ENCODE results near the gene ATP6V1A. TPM values are rescaled to one million over a fixed set of nuclear protein-coding genes. Genes with fewer than 3 reads are reported as not detected.

The ATP6V1A gene
- total RNA-seq, 1 experiment from 2014 or later = 43.8 TPM

DNA sequence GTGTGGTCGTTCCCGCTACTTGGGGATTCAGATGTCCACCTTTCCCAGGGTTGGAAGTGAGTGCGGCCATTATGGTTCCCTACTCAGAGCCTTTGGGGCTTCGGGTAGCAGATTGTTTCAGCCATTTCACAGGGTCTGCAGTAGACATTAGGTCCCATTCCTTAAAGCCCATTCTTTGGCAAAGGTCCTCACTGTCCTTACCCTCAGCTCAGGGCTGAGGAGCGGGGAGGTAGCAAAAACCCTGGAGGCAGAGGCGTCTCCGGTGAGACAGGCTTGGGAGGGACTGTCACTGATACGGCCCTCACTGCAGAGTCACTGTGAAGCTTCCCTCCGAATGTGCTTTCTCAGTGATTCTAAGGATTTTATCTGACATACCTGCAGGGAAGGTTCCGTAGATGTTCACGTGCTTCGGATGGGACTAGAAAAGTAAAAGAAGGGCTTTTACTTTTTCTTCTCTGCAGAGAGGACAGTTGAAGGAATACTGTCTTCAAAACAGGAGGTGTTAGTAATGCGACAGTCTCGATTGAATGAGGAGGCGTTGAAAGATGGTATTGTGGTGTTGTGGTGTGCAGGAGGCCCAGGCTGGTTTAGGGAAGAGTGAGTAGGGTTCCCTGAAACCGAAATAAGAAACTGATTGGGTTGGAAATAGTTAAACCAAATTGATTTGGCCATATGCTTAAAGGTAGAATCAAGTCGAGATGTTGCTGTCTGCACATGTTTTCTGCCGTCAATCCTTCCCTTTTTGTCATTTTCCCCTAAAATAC is 630 bp downstream of the ATP6V1A start:
- Histone ChIP-seq H2AFZ (ENCODE audit: low read length) (peak overlapping the region; percentile 85), H3K79me2 (ENCODE audit: low read length) (peaks cover 88% of the 10 kb centered on the region), H3K4me2 (ENCODE audit: low read length) (peak overlapping the region; percentile 82), H3K9ac (ENCODE audit: low read length) (peak overlapping the region; percentile 87), H3K4me1 (ENCODE audit: insufficient read depth, low read length) (peaks cover 40% of the 10 kb centered on the region), H3K36me3 (ENCODE audit: low read depth, low read length) (no peaks in the 10 kb centered on the region), H3K9me3 (ENCODE audit: low read length) (no peaks in the 10 kb centered on the region), H3K4me3 (ENCODE audit: low read length) (peak overlapping the region; percentile 96), H3K9me2 (replicated peaks; ENCODE audit: low read length) (no peaks in the 10 kb centered on the region), H3K27ac (ENCODE audit: low read length) (peak overlapping the region; percentile 9), H3F3A (ENCODE audit: low read length, unreplicated experiment) (no peaks in the 10 kb centered on the region), H4K20me1 (ENCODE audit: low read length) (peaks cover 25% of the 10 kb centered on the region), H3K27me3 (ENCODE audit: low read length) (no peaks in the 10 kb centered on the region)
- ChIA-PET POLR2A (ENCODE audit: unreplicated experiment) (interaction anchor here (0.6 to 0.7 kb wide), 2 partner anchors 13 to 233 kb away, joined by 3 read pairs; partner anchors contain the start of gene SPICE1), CTCF (no interaction called here)
- intact Hi-C loops (cut with micrococcal nuclease) = loop anchor here (5.0 to 10.0 kb wide), 2 partner anchors 193 to 310 kb away; partner anchors contain the start of genes CCDC191 and QTRT2
- DNase-seq = peak; percentile 27
- peak; percentile 3; the same call in 1 of the 2 replicates for ATAC-seq
- TSS peak; percentile 66 for BruUV-seq (replicated peaks)
- TF ChIP-seq, protein P1, sequence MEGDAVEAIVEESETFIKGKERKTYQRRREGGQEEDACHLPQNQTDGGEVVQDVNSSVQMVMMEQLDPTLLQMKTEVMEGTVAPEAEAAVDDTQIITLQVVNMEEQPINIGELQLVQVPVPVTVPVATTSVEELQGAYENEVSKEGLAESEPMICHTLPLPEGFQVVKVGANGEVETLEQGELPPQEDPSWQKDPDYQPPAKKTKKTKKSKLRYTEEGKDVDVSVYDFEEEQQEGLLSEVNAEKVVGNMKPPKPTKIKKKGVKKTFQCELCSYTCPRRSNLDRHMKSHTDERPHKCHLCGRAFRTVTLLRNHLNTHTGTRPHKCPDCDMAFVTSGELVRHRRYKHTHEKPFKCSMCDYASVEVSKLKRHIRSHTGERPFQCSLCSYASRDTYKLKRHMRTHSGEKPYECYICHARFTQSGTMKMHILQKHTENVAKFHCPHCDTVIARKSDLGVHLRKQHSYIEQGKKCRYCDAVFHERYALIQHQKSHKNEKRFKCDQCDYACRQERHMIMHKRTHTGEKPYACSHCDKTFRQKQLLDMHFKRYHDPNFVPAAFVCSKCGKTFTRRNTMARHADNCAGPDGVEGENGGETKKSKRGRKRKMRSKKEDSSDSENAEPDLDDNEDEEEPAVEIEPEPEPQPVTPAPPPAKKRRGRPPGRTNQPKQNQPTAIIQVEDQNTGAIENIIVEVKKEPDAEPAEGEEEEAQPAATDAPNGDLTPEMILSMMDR (conservative IDR thresholded peaks at IDR 0.05; ENCODE audit: low read depth, low read length) = no peak
- TF ChIP-seq EZH2 (IDR thresholded peaks at IDR 0.05; ENCODE audit: low read length, unreplicated experiment) (no peak), EZH2phosphoT487 (IDR thresholded peaks at IDR 0.05; ENCODE audit: borderline replicate concordance, low read length) (no peak)

DNA sequence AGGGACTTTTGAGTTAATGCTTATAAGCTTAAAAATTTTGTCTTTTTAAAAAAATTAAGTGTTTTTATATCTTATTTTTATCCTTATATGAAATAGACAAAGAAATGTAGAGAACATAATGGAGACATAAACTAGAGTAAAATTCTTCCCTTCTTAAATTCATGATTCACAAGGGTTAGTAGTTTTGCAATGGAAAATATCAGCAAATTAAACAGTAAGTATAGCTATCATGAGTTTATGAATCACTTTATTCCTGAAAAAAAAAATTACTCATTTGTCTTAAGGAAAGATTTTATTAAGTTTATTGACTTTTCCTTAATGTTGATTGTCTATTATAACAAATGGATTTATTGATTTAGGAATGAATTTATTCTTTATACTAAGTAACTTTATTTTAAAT is 4.3 kb downstream of the ATP6V1A start:
- intact Hi-C loops (cut with micrococcal nuclease) = no loop called here
- no peaks in the 10 kb centered on the region for H3F3A ChIP-seq (ENCODE audit: low read length, unreplicated experiment)
- TF ChIP-seq EZH2phosphoT487 (IDR thresholded peaks at IDR 0.05; ENCODE audit: borderline replicate concordance, low read length) (no peak), EZH2 (IDR thresholded peaks at IDR 0.05; ENCODE audit: low read length, unreplicated experiment) (no peak)
- TF ChIP-seq, protein P1 (conservative IDR thresholded peaks at IDR 0.05; ENCODE audit: low read depth, low read length) = no peak
- ChIA-PET CTCF (no interaction called here), POLR2A (ENCODE audit: unreplicated experiment) (no interaction called here)
- H3K27me3 ChIP-seq (ENCODE audit: low read length) = no peaks in the 10 kb centered on the region
- no peaks in the 10 kb centered on the region for H3K36me3 ChIP-seq (ENCODE audit: low read depth, low read length)
- no peak for ATAC-seq
- no peak overlapping the region for H2AFZ ChIP-seq (ENCODE audit: low read length)
- peaks cover 73% of the 10 kb centered on the region for H3K79me2 ChIP-seq (ENCODE audit: low read length)
- DNase-seq = no peak
- peaks cover 21% of the 10 kb centered on the region for H3K4me1 ChIP-seq (ENCODE audit: insufficient read depth, low read length)
- no peaks in the 10 kb centered on the region for H3K9me3 ChIP-seq (ENCODE audit: low read length)
- H4K20me1 ChIP-seq (ENCODE audit: low read length) = no peaks in the 10 kb centered on the region
- H3K4me2 ChIP-seq (ENCODE audit: low read length) = no peak overlapping the region
- H3K4me3 ChIP-seq (ENCODE audit: low read length) = no peak overlapping the region
- H3K27ac ChIP-seq (ENCODE audit: low read length) = no peak overlapping the region
- no peaks in the 10 kb centered on the region for H3K9me2 ChIP-seq (replicated peaks; ENCODE audit: low read length)
- no TSS peak for BruUV-seq (replicated peaks)
- no peak overlapping the region for H3K9ac ChIP-seq (ENCODE audit: low read length)

DNA sequence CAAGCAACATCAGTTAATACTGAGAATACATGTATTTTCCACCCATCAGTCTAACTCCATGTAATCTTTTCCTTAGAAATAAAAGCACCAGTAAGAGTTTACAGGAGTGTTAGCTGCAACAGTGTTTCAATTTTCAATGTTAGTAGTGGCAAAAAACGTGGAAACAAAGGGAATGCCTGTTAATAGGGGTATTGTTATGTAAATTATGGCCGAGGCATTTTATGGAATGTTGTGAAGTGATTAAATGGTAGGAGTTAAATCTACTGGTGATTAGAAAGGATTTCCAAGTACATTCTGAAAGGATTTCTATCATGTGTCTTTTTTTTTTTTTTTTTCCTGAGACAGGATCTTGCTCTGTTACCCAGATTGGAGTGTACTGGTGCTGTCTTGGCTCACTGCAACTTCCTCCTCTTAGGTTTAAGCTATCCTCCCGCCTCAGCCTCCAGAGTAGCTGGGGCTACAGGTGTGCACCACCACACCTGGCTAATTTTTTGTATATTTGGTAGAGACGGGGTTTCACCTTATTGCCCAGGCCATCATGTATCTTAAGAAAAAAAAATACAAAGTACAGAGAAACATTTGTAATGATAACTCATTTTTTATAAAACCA is 6.6 kb downstream of the ATP6V1A start:
- Histone ChIP-seq H3K4me2 (ENCODE audit: low read length) (no peak overlapping the region), H3F3A (ENCODE audit: low read length, unreplicated experiment) (no peaks in the 10 kb centered on the region), H3K9me2 (replicated peaks; ENCODE audit: low read length) (no peaks in the 10 kb centered on the region), H3K9ac (ENCODE audit: low read length) (no peak overlapping the region), H4K20me1 (ENCODE audit: low read length) (no peaks in the 10 kb centered on the region), H3K4me1 (ENCODE audit: insufficient read depth, low read length) (peaks cover 11% of the 10 kb centered on the region), H2AFZ (ENCODE audit: low read length) (no peak overlapping the region), H3K36me3 (ENCODE audit: low read depth, low read length) (0 out of 2 replicates have a peak, but pooled peaks cover 3% of the 10 kb centered on the region), H3K27me3 (ENCODE audit: low read length) (no peaks in the 10 kb centered on the region), H3K9me3 (ENCODE audit: low read length) (no peaks in the 10 kb centered on the region), H3K79me2 (ENCODE audit: low read length) (peaks cover 66% of the 10 kb centered on the region), H3K4me3 (ENCODE audit: low read length) (no peak overlapping the region), H3K27ac (ENCODE audit: low read length) (no peak overlapping the region)
- intact Hi-C loops (cut with micrococcal nuclease) = no loop called here
- DNase-seq (no peak), ATAC-seq (no peak)
- POLR2A ChIA-PET (ENCODE audit: unreplicated experiment) = no interaction called here
- BruUV-seq (replicated peaks) = no TSS peak
- TF ChIP-seq EZH2 (IDR thresholded peaks at IDR 0.05; ENCODE audit: low read length, unreplicated experiment) = no peak
- TF ChIP-seq, protein P1 (conservative IDR thresholded peaks at IDR 0.05; ENCODE audit: low read depth, low read length) = no peak
- TF ChIP-seq EZH2phosphoT487 (IDR thresholded peaks at IDR 0.05; ENCODE audit: borderline replicate concordance, low read length) = no peak
- CTCF ChIA-PET = no interaction called here

All from PC-3 (cell line).